Articular chondrocyte of knee joint (primary cell): ENCODE results near the gene MRRF. TPM values are rescaled to one million over a fixed set of nuclear protein-coding genes. Genes with fewer than 3 reads are reported as not detected.

ENCODE experiments used
- small RNA-seq: library from RNA; depleted of rRNA; stranded (forward); fragments of <200 nt; gene quantifications from one replicate; pipeline ENCODE3, GENCODE V24; 2012
- total RNA-seq: library from RNA; depleted of rRNA; stranded (reverse); fragments of >200 nt; gene quantifications from 2 replicates; pipeline ENCODE4 v1.2.3, GENCODE V29; 2012

Gene MRRF, protein sequence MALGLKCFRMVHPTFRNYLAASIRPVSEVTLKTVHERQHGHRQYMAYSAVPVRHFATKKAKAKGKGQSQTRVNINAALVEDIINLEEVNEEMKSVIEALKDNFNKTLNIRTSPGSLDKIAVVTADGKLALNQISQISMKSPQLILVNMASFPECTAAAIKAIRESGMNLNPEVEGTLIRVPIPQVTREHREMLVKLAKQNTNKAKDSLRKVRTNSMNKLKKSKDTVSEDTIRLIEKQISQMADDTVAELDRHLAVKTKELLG
- total RNA-seq: 44.1 and 50.4 TPM in 2 replicates

DNA sequence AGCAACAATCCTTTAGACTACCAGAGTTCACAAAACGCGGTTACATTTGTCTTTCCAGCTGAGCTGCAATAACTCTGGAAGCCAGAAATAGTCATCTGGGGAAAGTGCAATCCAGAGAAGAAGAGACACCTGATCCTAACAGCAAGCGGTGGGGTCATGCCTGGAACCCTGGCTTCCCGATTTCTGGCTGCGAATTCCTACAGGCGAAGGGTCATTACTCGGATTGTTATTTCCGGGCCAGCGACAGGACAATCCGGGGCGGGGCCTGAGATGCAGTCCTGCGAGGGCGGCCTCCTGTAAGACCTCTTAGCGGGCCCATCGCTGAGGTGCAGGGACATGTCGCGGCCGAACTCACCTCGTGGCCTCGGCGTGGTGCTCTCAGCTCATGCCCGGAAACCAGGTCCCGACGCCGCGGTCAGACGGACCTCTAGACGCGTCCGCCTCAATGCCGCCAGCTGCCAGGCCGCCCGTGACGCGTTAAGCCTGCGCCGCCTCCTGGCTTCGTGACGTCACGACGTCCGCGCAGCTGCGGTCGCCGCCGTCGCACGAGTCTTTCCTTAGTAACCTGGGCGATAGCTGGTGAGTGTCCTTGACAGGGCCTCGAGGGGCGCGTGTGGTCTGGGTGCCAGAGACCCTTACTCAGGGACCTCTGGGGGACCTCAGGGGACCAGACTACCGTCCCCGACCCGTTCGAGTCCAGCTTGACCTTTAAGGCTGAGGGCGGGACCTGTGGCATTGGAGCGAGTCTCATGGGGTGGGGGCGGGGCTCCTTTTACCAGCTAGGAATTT, at the start of gene MRRF, which contains the start of gene RBM18:
Gene MRRF, plus strand, starts transcription at position 523 of the 789 bp plus-strand sequence. CDS start 6,010 bp downstream, outside the sequence.
Gene RBM18, minus strand, starts transcription at position 481 of the 789 bp plus-strand sequence. CDS start 3,348 bp downstream, outside the sequence.

DNA sequence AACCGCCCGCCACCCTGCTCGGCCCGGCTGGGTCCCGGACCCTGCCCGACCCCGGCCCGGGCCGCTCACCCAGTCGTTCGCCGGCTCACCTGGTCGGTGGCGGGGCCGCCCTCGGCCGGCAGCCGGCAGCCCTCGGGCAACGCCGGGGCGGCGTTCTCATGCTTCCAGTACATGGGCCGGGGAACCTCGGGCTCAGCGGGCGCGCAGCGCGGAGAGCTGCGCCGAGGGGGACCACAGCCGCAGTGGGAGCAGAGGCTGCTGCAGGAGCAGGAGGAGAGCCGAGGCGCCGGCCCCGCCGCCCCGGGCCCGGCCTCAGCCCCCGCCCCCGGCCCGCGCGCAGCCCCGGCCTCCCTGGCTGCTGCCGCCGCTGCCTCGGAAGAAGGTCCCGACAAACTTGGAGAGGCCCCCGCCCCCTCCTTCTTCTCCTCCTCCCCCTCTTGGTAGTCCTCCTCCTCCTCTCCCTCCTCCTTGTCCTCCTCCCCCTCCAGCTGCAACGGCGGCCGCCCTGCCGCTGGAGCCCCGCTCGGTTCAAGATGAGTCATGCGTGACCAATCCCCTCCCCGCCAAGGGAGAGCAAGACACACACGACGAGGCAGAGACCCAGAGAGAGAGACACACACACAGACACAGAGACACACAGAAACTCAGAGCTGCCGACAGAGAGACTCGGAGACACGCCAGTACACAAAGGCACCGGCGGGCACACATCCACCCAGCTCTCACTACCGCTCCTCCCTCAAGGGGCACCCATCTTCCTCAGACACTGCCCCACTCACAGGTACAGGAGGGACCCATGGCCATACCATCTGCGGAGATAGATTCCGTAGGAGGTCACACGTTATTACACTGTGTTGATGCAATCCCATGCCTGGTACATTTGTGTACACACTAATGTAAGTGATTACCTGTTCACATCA, 35.9 kb upstream of the MRRF start, which contains the start of gene LHX6:
Gene LHX6, minus strand, starts transcription at position 390 of the 917 bp plus-strand sequence. Its CDS starts 217 bp downstream, at position 173.

DNA sequence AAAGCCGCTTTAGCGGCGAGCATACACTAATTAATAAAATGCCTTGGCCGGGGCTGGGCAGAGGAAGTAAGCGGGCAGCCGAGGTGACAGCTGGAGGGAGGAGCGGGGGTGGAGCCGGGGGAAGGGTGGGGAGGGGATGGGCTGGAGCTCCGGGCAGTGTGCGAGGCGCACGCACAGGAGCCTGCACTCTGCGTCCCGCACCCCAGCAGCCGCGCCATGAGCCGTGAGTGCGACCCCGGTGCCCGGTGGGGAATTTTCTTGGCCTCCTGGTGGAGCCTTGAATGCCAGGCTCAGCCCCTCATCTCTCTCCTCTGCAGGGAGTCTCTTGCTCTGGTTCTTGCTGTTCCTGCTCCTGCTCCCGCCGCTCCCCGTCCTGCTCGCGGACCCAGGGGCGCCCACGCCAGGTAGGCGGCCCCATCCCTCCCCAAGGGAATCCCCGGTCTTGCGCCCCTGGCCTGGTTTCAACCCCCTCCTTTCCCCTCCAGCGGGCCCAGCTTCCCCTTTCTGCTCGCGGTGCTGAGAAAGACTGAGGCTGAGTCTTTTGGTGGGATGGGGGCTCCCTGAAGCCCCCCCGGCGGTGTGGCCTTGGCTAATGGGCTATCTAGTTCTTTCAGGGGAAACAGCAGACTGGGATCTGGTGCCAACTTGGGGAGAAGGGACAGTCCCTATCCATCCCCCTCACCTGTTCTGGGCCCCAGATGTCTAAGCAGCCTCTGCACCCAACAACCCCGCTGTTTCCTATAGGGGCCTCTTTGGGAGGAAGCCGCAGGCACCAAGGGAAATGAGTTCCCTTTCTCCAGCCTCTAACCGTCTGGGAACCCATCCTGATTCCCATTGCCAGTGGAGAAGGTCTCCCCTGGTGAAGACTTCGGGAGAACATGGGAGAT, 106.4 kb downstream of the MRRF start, which contains the start of gene PTGS1:
Gene PTGS1, plus strand, starts transcription at position 156 of the 887 bp plus-strand sequence. Its CDS starts 61 bp downstream, at position 217.

Small RNA genes within 50 kb of the gene (small RNA-seq; reads per million reads assigned to genes)
- gene AL162424.1: not detected

Other genes starting within 250 kb of the MRRF start
- gene TTLL11, start 171.6 kb upstream of the MRRF start, total RNA-seq: 6.4 and 6.7 TPM in 2 replicates
- gene NDUFA8, start 105.1 kb upstream of the MRRF start, total RNA-seq: 17.9 and 27.1 TPM in 2 replicates
- gene MORN5, start 105.0 kb upstream of the MRRF start, total RNA-seq: 0.65 TPM in 1 of 2 replicates, not detected in the other
- not detected in 2 replicates for gene LHX6, start 35.9 kb upstream of the MRRF start, total RNA-seq
- 11.1 and 11.2 TPM in 2 replicates for gene RBM18, start within 50 bp of the MRRF start, total RNA-seq
- 2.8 and 7.4 TPM in 2 replicates for gene PTGS1, start 106.1 kb downstream of the MRRF start, total RNA-seq
- gene OR1J1, start 213.0 kb downstream of the MRRF start, total RNA-seq: not detected in 2 replicates
- 0.26 and 0.32 TPM in 2 replicates for gene OR1J2, start 245.9 kb downstream of the MRRF start, total RNA-seq